ENCODE measurements around the gene AGPAT1. TPM values are rescaled to one million over a fixed set of nuclear protein-coding genes. Genes with fewer than 3 reads are reported as not detected.

The AGPAT1 gene
- polyA plus RNA-seq, 1 of the 3 experiments (the other 2 are of a cell fraction), result 118 TPM

DNA sequence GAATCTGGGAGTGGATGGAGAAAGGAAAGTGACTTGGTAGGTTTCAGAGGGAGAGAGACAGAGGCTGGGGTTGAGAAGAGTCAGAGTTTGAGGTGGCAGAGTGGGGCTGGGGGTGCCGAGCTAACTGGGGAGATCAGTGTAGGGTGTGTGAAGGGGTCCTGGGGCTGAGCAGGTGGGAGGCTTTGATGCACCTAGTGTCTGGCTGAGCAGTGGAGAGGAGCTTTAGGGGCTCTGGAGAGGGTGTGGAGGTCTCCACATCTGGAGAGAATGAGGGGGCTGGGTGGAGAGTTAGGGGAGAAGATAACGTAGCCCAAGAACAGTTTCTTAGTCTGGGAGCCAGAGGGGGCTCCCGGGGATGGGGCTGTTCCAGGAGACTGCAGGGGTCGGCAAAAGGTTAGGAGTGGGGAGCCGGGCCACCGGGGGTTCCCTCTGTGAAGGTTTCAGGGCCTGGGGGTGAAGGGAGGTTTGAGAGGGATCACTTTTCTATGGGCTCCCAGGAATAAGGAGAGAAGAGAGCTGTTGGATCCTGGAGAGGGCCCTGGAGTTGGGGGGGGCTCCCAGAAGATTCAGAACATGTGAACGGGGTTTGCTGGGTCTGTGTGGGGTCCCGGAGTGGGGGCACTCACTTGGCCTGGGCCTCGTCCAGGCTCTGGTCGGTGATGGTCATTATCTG lies 13.3 kb upstream of the AGPAT1 start:
- WGBS (ENCODE audit: low lambda C conversion rate), result 4% methylated on average over 8 of the region's 10 CpGs
- Histone ChIP-seq H3K36me3 (replicated peaks in 1 of 2; ENCODE audit: control insufficient read depth in 1 of 2, insufficient read depth in 2 of 2, low read length in 1 of 2) (peaks cover 8 to 18% of the 10 kb centered on the region in 2 experiments), H4K20me1 (ENCODE audit: insufficient read depth) (no peaks in the 10 kb centered on the region), H3F3A (replicated peaks; ENCODE audit: insufficient read depth) (peaks cover 25% of the 10 kb centered on the region), H3K4me1 (ENCODE audit: control insufficient read depth in 1 of 2, insufficient read depth in 2 of 2, low read depth in 1 of 2, low read length in 1 of 2) (peaks cover 0 to 20% of the 10 kb centered on the region in 2 experiments; a peak in 1 of 4 replicates), H3K79me2 (ENCODE audit: insufficient read depth) (peaks cover 21% of the 10 kb centered on the region), H3K4me3 (ENCODE audit: low read depth in 2 of 2, low read length in 1 of 2) (peak overlapping the region; percentile 60 to 81), H3K4me2 (peak overlapping the region; percentile 92), H3K9me3 (no peaks in the 10 kb centered on the region), H2AFZ (ENCODE audit: low read depth) (no peak overlapping the region), H3K27me3 (ENCODE audit: insufficient read depth) (no peaks in the 10 kb centered on the region), H3K9me2 (no peaks in the 10 kb centered on the region), H3K9ac (peak overlapping the region; percentile 78), H3K27ac (ENCODE audit: low read depth in 2 of 2, low read length in 1 of 2) (peak overlapping the region; percentile 77 to 81)
- ChIA-PET CTCF (interaction anchor here (0.6 to 1.9 kb wide), 3 partner anchors 8 to 291 kb away, joined by 3 to 6 read pairs (median 3); partner anchors contain the start of gene EHMT2), POLR2A (interaction anchor here (3.1 kb wide), 1 partner anchor 11 kb away, joined by 22 read pairs; the partner anchor contains the start of gene RNF5)
- no peak for DNase-seq
- TF ChIP-seq EP300 (IDR thresholded peaks at IDR 0.05; ENCODE audit: borderline replicate concordance in 1 of 2, low read depth in 1 of 2, low read length in 1 of 2) (no peak), RAD21 (IDR thresholded peaks at IDR 0.05; ENCODE audit: low read length) (no peak)

DNA sequence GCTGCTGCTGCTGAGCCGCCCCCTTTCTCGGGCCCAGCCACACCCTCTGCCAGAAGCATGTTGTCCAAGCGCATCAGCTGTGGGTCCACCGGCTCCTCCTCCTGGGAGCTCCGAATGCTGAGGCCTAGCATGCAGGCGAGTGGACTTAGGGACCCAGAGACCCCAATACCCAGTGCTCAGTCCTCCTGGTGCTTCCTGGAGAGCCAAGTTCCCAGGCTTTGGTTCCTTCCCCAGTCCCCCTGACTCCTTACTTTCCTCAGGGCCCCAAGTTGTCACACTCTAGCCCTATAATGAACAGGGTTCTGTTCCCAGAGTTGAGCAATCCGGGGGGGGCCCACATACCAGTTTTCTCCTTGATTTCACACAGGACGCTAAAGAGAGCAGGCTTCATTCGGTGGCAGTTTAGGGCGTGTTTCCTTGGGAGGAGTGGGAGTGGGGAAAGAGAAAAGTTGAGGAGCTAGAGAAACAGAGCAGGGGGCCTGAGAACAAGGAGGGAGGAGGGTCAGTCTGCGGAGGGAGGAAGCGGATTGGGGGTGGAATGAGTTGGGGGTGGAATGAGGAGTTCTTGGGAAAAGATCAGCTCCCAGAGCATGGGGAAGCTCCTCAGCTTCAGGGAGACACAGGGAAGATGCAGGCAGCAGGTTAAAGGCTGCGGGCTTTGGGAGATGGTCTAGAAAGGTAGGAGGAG lies 12.6 kb upstream of the AGPAT1 start:
- H3K4me2 ChIP-seq, result peak overlapping the region; percentile 92
- no peak for DNase-seq
- peaks cover 23% of the 10 kb centered on the region for H3F3A ChIP-seq (replicated peaks; ENCODE audit: insufficient read depth)
- CTCF ChIA-PET, result interaction anchor here (1.2 to 1.9 kb wide), 2 partner anchors 9 to 291 kb away, joined by 3 to 6 read pairs; partner anchors contain the start of gene EHMT2
- no peaks in the 10 kb centered on the region for H3K27me3 ChIP-seq (ENCODE audit: insufficient read depth)
- no peaks in the 10 kb centered on the region for H3K9me2 ChIP-seq
- H3K36me3 ChIP-seq (replicated peaks in 1 of 2; ENCODE audit: control insufficient read depth in 1 of 2, insufficient read depth in 2 of 2, low read length in 1 of 2), result peaks cover 8 to 21% of the 10 kb centered on the region in 2 experiments
- peak overlapping the region in 1 of 2 experiments; percentile 81; a peak in 2 of 4 replicates for H3K27ac ChIP-seq (ENCODE audit: low read depth in 2 of 2, low read length in 1 of 2)
- peak overlapping the region; percentile 60 to 81 for H3K4me3 ChIP-seq (ENCODE audit: low read depth in 2 of 2, low read length in 1 of 2)
- POLR2A ChIA-PET, result interaction anchor here (3.1 kb wide), 1 partner anchor 11 kb away, joined by 22 read pairs; the partner anchor contains the start of gene RNF5
- TF ChIP-seq, protein P1, sequence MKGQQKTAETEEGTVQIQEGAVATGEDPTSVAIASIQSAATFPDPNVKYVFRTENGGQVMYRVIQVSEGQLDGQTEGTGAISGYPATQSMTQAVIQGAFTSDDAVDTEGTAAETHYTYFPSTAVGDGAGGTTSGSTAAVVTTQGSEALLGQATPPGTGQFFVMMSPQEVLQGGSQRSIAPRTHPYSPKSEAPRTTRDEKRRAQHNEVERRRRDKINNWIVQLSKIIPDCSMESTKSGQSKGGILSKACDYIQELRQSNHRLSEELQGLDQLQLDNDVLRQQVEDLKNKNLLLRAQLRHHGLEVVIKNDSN (IDR thresholded peaks at IDR 0.05; ENCODE audit: borderline replicate concordance, low read depth), result no peak
- TF ChIP-seq RXRA (IDR thresholded peaks at IDR 0.05; ENCODE audit: borderline replicate concordance, low read depth) (no peak), RAD21 (IDR thresholded peaks at IDR 0.05; ENCODE audit: low read length) (no peak), EZH2phosphoT487 (IDR thresholded peaks at IDR 0.05; ENCODE audit: borderline replicate concordance, low read depth) (no peak), MXI1 (IDR thresholded peaks at IDR 0.05; ENCODE audit: low read depth, low read length) (no peak), FOXJ3 (CRISPR knock-in tag; IDR thresholded peaks at IDR 0.05) (no peak), RCOR1 (IDR thresholded peaks at IDR 0.05; ENCODE audit: low read length) (no peak), SIN3A (IDR thresholded peaks at IDR 0.05; ENCODE audit: borderline replicate concordance, low read depth, low read length) (no peak), YY1 (IDR thresholded peaks at IDR 0.05; ENCODE audit: low read depth) (no peak), NRF1 (IDR thresholded peaks at IDR 0.05; ENCODE audit: low read depth, low read length) (no peak), GATA2 (CRISPR knock-in tag; IDR thresholded peaks at IDR 0.05) (no peak), EP300 (IDR thresholded peaks at IDR 0.05; ENCODE audit: borderline replicate concordance in 1 of 2, low read depth in 1 of 2, low read length in 1 of 2) (no peak), TEAD4 (IDR thresholded peaks at IDR 0.05; ENCODE audit: borderline replicate concordance, insufficient read depth) (no peak), FOXM1 (IDR thresholded peaks at IDR 0.05; ENCODE audit: low read depth) (no peak)
- TF ChIP-seq, protein P2, sequence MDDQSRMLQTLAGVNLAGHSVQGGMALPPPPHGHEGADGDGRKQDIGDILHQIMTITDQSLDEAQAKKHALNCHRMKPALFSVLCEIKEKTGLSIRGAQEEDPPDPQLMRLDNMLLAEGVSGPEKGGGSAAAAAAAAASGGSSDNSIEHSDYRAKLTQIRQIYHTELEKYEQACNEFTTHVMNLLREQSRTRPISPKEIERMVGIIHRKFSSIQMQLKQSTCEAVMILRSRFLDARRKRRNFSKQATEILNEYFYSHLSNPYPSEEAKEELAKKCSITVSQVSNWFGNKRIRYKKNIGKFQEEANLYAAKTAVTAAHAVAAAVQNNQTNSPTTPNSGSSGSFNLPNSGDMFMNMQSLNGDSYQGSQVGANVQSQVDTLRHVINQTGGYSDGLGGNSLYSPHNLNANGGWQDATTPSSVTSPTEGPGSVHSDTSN (IDR thresholded peaks at IDR 0.05), result no peak
- TF ChIP-seq, protein P3, sequence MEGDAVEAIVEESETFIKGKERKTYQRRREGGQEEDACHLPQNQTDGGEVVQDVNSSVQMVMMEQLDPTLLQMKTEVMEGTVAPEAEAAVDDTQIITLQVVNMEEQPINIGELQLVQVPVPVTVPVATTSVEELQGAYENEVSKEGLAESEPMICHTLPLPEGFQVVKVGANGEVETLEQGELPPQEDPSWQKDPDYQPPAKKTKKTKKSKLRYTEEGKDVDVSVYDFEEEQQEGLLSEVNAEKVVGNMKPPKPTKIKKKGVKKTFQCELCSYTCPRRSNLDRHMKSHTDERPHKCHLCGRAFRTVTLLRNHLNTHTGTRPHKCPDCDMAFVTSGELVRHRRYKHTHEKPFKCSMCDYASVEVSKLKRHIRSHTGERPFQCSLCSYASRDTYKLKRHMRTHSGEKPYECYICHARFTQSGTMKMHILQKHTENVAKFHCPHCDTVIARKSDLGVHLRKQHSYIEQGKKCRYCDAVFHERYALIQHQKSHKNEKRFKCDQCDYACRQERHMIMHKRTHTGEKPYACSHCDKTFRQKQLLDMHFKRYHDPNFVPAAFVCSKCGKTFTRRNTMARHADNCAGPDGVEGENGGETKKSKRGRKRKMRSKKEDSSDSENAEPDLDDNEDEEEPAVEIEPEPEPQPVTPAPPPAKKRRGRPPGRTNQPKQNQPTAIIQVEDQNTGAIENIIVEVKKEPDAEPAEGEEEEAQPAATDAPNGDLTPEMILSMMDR (IDR thresholded peaks at IDR 0.05), result no peak
- peaks cover 0 to 20% of the 10 kb centered on the region in 2 experiments; a peak in 1 of 4 replicates for H3K4me1 ChIP-seq (ENCODE audit: control insufficient read depth in 1 of 2, insufficient read depth in 2 of 2, low read depth in 1 of 2, low read length in 1 of 2)
- no peaks in the 10 kb centered on the region for H4K20me1 ChIP-seq (ENCODE audit: insufficient read depth)
- H3K9ac ChIP-seq, result peak overlapping the region; percentile 78
- H3K9me3 ChIP-seq, result no peaks in the 10 kb centered on the region
- no peak overlapping the region for H2AFZ ChIP-seq (ENCODE audit: low read depth)
- H3K79me2 ChIP-seq (ENCODE audit: insufficient read depth), result peaks cover 21% of the 10 kb centered on the region
- WGBS (ENCODE audit: low lambda C conversion rate), result 65% methylated on average over 11 of the region's 13 CpGs

All from SK-N-SH (cell line).